Measurements from ENCODE around the gene FAM114A2.
"Not testable (repeated sequence)": the region's sequence is repeated elsewhere in the genome, so short reads cannot be mapped to it uniquely, and the experiment has no call there.

Gene FAM114A2

GRCh38 chr5:154047324-154047723 is 8.6 kb upstream of the FAM114A2 start:
- no peak for DNase-seq

GRCh38 chr5:154046486-154046885 is 7.8 kb upstream of the FAM114A2 start:
- no peak for DNase-seq

DNA sequence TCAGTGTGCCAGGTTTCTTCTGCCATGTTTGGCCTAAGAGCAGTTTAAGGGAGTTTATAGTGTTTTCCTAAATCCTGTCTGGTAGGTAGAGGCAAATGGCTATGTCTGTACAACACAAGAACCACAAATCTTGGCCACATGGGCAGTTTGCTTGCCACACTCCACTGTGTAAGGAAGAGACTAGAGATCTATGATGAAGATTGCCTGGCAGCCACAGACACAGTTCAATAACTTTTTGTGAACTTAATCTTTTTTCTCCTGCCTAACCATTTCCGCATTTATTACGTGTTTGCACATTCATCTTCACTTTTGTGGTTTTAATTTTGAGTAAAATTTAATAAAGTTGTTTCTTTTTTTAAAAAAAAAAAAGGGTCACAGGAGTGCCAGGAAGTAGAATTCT is 5.9 kb upstream of the FAM114A2 start:
- no peak for DNase-seq

GRCh38 chr5:154044099-154044498 is 5.4 kb upstream of the FAM114A2 start:
- no peak for DNase-seq

DNA sequence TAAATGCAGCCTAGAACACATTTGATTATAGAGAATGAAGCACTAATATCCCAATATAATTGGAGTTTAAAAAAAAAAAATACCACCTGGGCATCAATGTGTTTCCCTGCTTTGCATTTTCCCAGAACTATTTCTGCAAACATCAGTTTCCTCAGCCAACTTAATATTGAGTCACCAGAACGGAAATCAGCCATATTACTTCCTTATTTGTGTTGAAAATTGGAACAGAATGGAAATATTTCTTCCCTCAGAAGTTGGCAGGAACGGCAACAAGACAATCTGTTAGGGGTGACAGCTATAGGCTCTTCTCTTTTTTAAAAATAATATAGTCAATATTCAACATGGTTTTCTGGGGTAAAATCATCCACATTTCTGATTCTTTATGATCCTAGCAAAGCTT is 4.1 kb upstream of the FAM114A2 start:
- no peak for DNase-seq

DNA sequence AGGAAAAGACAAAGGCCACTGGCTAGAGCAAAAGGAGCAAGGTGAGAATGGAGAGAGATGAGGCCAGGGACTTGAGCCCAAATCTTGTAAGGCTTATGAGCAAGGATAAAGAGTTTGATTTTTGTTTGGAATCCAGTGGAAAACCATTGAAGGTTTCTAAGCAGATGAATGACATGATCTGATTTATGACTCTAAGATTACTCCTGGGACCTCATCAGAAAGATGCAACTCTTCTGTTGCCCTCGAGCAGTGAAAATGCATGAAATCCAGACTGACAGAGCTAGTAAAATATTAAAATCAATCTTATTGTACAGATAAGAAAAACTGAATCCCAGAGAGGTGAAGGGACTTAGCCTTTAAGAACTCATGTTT is 734 bp upstream of the FAM114A2 start:
- DNase-seq: no peak

GRCh38 chr5:154038261-154038706 is 426 bp downstream of the FAM114A2 start:
- DNase-seq: no peak

- DNase-seq: no peak
Observed at GRCh38 chr5:154034944-154035343, 3.8 kb downstream of the FAM114A2 start.

- no peak for DNase-seq
Observed at GRCh38 chr5:154031937-154032489, 6.7 kb downstream of the FAM114A2 start.

DNA sequence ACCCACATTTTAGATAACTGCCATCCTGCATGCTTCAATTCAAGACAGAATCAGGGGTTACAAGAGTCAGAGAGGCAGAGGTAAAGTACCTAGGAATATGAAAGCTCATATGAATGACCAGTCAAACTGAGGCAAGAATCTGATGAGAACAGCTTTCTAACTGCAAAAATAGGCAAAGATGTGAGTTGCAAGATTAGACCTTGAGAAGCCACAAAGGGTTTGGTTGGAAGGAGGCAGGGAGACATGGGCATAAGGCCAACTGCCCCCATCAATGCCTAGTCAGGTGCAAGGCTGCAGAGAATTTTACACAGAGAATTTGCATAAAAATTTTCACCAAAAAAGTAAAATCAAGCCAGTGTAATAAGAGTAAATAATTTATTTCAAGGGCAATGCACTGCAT is 12.8 kb downstream of the FAM114A2 start:
- DNase-seq: no peak

- DNase-seq: not testable (repeated sequence)
Observed at GRCh38 chr5:154018919-154019318, 19.8 kb downstream of the FAM114A2 start.

DNA sequence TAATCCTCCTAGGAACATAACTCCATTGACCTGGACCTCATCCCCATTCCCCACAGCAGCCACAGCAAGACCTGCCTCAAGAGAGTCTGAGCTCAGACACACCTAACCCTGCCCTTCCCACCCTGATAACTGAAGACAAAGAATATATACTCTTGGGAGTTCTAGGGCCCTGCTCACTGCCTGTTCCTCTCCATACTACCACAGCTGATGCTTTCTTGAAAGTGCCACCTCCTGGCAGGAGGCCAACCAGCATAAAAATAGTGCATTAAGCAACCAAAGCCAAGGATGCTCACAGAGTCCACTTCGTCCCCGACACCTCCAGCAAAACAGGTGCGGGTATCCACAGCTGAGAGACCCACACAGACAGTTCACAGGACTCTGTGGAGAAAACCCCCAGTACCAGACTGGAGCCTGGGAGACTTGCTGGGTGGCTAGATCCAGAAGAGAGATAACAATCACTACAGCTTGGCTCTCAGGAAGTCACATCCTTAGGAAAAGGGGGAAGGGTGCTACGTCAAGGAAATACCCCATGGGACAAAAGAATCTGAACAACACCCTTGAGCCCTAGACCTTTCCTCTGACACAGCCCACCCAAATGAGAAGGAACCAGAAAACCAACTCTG is 23.5 kb downstream of the FAM114A2 start:
- no peak for DNase-seq

DNA sequence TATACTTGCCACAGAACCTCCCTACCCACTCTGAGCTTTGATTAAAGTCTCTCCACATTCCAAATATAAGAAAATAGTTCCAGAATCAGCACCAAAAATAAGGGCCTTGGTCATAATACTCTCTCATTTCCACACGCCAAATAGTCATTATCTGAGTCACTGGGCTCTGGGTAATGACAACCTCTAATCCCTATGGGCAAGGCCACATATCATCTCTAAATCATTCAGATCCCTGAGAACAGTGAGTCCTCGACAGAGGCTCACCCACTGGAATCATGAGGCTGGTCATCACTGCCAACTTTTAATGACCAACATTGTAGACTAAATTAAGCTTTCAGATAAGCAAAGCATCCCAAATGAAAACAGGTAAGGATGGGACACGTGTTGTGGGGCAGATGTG is 28.1 kb downstream of the FAM114A2 start:
- DNase-seq: no peak

- DNase-seq: no peak
Observed at GRCh38 chr5:154005648-154006047, 33.1 kb downstream of the FAM114A2 start.

GRCh38 chr5:154002511-154003020 is 36.1 kb downstream of the FAM114A2 start:
- DNase-seq: no peak

DNA sequence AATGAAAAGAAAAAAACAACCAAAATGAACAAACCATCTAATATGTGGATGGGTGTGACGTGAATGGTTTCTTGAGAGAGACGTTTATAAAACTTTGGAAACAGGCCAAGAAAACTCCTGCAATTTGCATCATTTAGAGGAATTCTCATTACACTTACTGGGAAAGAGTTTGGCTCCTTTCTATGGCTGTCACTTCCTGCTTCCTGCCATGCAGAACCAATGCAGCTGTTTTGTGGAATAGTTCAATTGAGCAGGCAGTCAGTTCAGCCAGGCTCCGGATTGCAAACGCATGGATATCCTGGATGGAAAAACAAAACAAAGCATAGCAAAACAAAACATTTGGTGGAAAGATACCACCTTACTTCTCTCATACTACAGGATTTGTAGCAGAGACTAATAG is 36.6 kb downstream of the FAM114A2 start:
- no peak for DNase-seq

- DNase-seq: no peak
Observed at GRCh38 chr5:154000703-154001102, 38.0 kb downstream of the FAM114A2 start.

- DNase-seq: no peak
Observed at GRCh38 chr5:153999995-154000394, 38.7 kb downstream of the FAM114A2 start.

GRCh38 chr5:153998768-153999167 is 39.9 kb downstream of the FAM114A2 start:
- DNase-seq: no peak

DNA sequence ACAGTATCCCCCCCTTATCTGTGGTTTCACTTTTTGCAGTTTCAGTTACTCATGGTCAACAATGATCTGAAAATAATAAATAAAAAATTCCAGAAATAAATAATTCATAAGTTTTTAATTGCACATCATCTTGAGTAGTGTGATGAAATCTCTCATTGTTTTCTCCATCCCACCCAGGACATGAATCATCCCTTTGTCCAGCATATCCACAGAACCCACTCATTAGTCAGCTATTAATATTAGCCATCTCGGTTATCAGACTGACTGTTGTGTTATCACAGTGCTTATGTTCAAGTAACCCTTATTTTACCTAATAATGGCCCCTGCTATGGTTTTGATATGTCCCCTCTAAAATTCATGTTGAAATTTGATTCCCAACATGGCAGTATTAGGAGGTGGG is 40.7 kb downstream of the FAM114A2 start:
- DNase-seq: no peak

- no peak for DNase-seq
Observed at GRCh38 chr5:153991168-153991567, 47.5 kb downstream of the FAM114A2 start.

DNA sequence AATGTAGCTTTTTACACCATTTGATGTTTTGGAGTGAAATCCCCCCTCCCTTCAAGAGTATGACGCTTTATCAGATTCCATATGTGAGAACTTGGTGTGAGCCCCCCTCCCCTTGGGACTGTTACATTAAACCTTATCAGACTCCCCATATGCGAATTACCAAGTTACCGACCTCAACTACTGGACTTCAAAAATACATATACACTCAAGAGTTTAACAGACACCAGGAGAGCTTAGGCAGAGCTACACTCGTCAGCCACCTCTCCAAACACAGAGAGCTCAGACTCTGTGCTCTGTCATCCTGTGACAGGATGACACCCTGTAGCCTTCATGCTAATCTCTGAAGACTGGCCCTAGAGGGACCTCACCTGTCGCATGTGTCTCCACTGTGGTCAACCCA is 50.2 kb downstream of the FAM114A2 start:
- DNase-seq: no peak

GRCh38 chr5:153987301-153987700 is 51.4 kb downstream of the FAM114A2 start:
- no peak for DNase-seq

DNA sequence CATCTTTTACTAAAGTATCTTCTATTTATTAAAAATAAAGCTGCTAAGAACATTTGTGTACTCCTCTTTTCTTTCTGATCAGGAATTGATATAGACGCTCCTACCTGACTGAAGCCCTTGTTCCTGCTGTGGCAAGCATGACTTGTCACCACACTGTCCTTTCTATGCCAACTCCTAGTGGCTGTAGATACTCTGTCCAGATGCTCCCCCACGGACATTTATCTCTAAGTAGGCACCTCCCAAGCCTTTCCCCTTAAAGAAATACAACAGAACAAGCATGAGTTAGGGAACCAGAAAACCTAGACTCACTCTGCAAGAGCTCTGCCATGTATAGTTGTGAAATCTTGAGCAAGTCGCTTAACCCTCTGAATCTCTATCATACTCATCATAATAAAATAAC is 53.2 kb downstream of the FAM114A2 start:
- DNase-seq: no peak

DNA sequence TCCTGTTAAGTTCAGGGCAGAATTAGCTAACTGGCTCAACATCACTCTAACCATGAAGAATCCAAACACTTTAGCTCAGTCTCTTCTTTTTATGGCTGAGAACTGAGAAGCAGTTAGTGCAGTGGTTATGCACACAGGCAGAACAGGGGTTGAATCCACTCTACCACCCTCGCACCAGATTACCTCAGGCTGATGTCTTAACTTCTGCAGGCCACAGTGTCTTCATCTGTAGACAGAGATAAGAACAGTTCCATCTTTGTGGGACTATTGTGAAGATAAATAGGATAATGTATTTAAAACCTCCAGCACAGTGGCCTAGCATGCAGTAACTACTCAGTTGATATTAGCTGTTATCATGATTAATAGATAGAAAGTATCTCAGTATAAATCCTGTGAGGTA is 54.8 kb downstream of the FAM114A2 start:
- DNase-seq: no peak

Measured in T1000 (cell line).